HG02840 (cell line): Measurements from ENCODE around the gene ERBB2.

Experiments used
- ATAC-seq: cut with Tn5 transposase; IDR thresholded peaks from one replicate; pipeline ENCODE4 v1.9.1; 2021; ENCODE audit warnings: mild to moderate bottlenecking, moderate library complexity, moderate number of reproducible peaks; ENCODE audit not compliant: unreplicated experiment, low FRiP score

ERBB2 gene

GRCh38 chr17:39699818-39700147 is at the start of gene ERBB2:
TSS of gene ERBB2 (plus strand) at chr17:39700064. CDS start at chr17:39700239, 175 bp downstream.
- no peak for ATAC-seq

- no peak for ATAC-seq
Measured at GRCh38 chr17:39650121-39650579, 49.7 kb upstream of the ERBB2 start.

- no peak for ATAC-seq
Measured at GRCh38 chr17:39651923-39652586, 47.8 kb upstream of the ERBB2 start.

GRCh38 chr17:39652587-39653315 is 47.1 kb upstream of the ERBB2 start:
- no peak for ATAC-seq

GRCh38 chr17:39653316-39653661 is 46.6 kb upstream of the ERBB2 start:
- ATAC-seq: no peak

GRCh38 chr17:39653662-39654331 is 46.1 kb upstream of the ERBB2 start:
- no peak for ATAC-seq

GRCh38 chr17:39655105-39655504 is 44.8 kb upstream of the ERBB2 start:
- no peak for ATAC-seq

GRCh38 chr17:39658346-39658745 is 41.5 kb upstream of the ERBB2 start:
- ATAC-seq: no peak

GRCh38 chr17:39658760-39659159 is 41.1 kb upstream of the ERBB2 start:
- ATAC-seq: no peak

- no peak for ATAC-seq
Measured at GRCh38 chr17:39659279-39660010, 40.4 kb upstream of the ERBB2 start.

- ATAC-seq: no peak
Measured at GRCh38 chr17:39660011-39660360, 39.9 kb upstream of the ERBB2 start.

- ATAC-seq: no peak
Measured at GRCh38 chr17:39660397-39661385, 39.2 kb upstream of the ERBB2 start.

GRCh38 chr17:39661744-39662541 is 37.9 kb upstream of the ERBB2 start:
- ATAC-seq: no peak

GRCh38 chr17:39662551-39663339 is 37.1 kb upstream of the ERBB2 start:
- no peak for ATAC-seq

GRCh38 chr17:39663340-39663687 is 36.5 kb upstream of the ERBB2 start:
- no peak for ATAC-seq

GRCh38 chr17:39663688-39664580 is 35.9 kb upstream of the ERBB2 start:
- ATAC-seq: no peak
